GM10847 (cell line): ENCODE results near the gene AGBL1.

Experiments
- POLR2A ChIP-seq: IDR thresholded peaks from 2 replicates; pipeline ENCODE4 v1.6.1; 2011; ENCODE audit not compliant: insufficient read length; ENCODE audit errors: extremely low read depth

AGBL1 gene

DNA sequence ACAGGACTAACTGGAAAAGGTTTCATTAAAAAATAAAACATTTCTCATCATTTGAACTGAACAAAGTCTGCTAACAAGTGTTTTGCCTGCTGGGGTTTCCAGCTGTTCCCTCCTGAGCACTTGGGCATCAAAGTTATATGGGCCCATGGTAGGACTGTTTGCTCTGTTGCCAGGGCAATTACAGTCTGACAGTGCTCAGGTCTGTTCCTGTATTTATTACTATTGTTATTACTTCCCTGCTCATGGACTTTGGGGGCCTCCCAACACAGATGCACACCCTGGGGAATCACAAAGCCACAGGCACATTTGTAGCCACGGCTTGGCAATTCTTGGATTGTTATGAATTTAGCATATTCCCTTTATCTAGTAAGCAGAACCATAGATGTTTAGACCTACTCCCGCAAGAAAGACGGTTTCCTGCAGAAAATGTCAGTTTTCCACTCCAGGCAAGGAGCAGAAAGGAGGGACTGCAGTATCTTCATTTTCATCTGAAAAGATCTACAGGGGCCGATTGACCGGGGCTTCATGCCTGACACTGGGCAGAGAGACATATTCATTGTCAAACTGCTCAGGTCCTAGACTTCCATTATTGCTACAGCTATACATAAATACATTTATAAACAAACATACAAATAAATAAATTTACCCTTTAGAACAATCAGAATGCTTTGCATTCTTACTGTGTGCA lies 580.2 kb downstream of the AGBL1 start:
- no peak for TF ChIP-seq POLR2A

DNA sequence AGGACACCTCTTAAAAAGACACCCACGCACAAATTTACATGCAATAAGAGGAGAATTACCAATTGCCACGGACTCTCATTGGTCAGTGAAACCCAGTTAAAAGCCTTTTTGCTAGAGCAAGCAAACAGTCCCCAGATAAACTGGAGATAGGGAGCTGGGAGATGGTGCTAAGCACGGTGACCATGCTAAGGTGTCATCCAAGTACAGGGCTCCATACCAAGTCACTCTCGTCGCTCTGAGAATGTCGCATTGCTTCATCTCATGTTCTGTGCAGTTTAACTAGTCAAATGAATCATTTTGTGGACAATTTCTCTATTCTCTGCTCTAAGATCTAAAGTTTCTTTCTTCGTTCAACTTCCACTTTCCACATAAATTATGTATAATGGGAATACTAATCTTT lies 581.9 kb downstream of the AGBL1 start:
- no peak for TF ChIP-seq POLR2A

- no peak for TF ChIP-seq POLR2A
Measured at GRCh38 chr15:86663304-86663703, 583.6 kb downstream of the AGBL1 start.

DNA sequence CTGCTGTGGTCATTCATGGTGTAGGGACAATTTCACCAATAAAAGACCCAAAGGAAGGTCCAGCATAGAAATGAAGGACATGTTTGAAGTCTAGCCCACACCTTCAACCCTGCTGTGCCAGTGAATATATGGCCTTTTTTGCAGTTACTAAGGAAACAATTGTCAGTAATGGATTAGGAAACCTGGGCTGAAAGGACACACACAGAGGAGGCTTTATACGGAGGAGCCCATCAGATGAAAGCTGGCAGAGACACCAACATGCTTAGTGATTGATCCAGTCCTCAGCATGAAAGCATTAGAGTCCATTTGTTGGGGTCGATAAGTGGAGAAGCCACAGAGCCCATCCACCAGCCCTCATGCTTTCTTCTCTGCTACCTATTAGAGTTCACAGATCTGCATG lies 584.3 kb downstream of the AGBL1 start:
- TF ChIP-seq POLR2A, result no peak

DNA sequence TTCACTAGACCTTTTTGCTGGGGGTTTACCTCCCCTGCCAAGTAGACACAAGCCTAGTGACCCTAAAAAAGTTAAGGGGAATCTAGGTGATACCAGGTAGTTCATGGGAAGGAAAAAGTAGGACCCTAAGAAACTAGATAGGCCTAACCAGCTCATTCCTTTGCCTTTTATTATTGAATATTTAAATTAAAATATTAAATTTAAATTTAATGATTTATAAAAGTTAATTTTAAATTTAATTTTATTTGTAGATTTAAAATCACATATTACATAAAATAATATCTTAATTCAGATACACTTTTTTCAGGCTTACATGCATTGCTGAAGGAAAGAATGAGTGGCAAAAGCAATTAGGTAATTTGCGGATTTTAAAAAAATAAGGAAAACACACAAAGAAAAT lies 584.9 kb downstream of the AGBL1 start:
- TF ChIP-seq POLR2A, result no peak

DNA sequence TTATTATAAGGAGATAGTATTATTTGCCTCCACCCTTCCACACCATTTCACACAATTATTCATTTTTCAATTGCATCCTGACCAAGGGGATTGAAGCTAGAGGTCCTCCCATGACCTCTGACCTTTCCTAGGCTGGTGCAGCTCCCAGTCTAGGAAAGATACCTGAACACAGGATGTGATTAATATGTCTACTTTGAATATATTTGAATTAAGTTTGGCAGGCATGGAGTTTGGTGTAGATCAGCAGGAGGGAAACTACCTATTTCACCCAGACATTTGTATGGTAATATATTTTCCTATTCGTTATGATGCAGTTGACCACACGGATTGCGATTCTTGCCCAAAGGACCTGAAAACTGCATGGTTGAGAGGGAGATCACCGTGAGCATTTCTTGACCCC lies 596.3 kb downstream of the AGBL1 start:
- TF ChIP-seq POLR2A, result no peak

- no peak for TF ChIP-seq POLR2A
Measured at GRCh38 chr15:86677278-86677677, 597.6 kb downstream of the AGBL1 start.

- no peak for TF ChIP-seq POLR2A
Measured at GRCh38 chr15:86685263-86685662, 605.6 kb downstream of the AGBL1 start.

GRCh38 chr15:86689006-86689405 lies 609.3 kb downstream of the AGBL1 start:
- TF ChIP-seq POLR2A, result no peak

- TF ChIP-seq POLR2A, result no peak
Measured at GRCh38 chr15:86690566-86690965, 610.9 kb downstream of the AGBL1 start.

GRCh38 chr15:86691091-86691663 lies 611.5 kb downstream of the AGBL1 start:
- no peak for TF ChIP-seq POLR2A

GRCh38 chr15:86700864-86701610 lies 621.4 kb downstream of the AGBL1 start:
- TF ChIP-seq POLR2A, result no peak

DNA sequence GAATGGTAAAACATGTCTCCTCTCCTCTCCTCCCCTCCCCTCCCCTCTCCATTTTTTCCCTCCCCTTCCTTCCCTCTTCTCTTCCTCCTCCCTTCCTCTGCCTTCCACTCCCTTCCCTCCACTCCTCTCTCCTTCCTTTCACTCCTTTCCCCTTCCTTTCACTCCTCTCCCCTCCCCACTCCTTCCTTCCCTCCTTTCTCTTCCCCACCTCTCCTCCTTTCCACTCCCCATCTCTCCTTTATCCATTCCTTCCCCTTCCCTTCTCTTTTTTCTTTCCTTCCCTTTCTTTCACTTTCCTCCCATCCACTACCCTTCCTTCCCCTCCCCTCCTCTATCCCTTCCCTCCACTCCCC lies 621.9 kb downstream of the AGBL1 start:
- TF ChIP-seq POLR2A, result no peak

GRCh38 chr15:86706813-86707212 lies 627.1 kb downstream of the AGBL1 start:
- TF ChIP-seq POLR2A, result no peak

DNA sequence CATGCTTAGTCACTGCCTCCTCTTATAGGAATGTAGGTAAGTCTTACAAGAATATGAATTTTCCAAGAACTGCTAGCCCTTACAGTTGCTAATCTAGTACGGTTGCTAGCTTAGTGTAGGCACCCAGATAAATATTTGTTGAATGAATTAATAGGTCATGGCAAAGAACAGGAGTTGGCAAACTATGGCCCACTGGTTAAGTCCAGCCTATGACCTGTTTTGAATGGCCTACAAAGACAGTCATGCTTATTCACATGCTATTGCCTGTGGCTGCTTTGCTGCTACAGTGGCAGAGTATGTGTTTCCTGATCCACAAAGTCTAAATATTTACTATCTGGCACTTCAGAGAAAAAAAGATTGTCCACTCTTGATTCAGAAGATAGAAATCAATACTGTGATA lies 631.8 kb downstream of the AGBL1 start:
- TF ChIP-seq POLR2A, result no peak

GRCh38 chr15:86714241-86714640 lies 634.6 kb downstream of the AGBL1 start:
- TF ChIP-seq POLR2A, result no peak
